DMS153 (cell line): ENCODE results near the gene CDKN2D.

Experiments used
- DNase-seq: peaks from one replicate; lab custom pipeline; 2025; lab: John Stamatoyannopoulos, UW

The CDKN2D gene

GRCh38 chr19:10520652-10521318 lies 48.0 kb downstream of the CDKN2D start:
- no peak for DNase-seq

DNA sequence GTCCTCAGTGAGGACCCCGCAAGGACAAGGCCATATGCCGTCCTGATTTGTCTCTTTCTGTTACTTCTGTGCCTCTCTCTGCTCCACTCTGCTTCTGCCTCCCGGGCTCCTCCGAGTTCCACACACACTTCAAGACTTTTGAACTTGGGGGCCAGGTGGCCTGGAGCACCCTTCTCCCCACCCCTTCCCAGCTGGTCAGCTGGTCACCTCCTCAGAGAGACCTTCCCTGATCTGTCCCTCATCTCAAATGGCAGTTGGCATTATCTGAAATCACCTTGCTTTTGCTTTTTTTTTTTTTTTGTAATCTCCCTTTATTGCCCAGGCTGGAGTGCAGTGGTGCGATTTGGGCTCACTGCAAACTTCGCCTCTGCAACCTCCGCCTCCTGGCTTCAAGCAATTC lies 49.4 kb downstream of the CDKN2D start:
- no peak for DNase-seq

GRCh38 chr19:10518444-10519361 lies 50.1 kb downstream of the CDKN2D start:
- DNase-seq: no peak

GRCh38 chr19:10517760-10518443 lies 50.9 kb downstream of the CDKN2D start:
- no peak for DNase-seq

DNA sequence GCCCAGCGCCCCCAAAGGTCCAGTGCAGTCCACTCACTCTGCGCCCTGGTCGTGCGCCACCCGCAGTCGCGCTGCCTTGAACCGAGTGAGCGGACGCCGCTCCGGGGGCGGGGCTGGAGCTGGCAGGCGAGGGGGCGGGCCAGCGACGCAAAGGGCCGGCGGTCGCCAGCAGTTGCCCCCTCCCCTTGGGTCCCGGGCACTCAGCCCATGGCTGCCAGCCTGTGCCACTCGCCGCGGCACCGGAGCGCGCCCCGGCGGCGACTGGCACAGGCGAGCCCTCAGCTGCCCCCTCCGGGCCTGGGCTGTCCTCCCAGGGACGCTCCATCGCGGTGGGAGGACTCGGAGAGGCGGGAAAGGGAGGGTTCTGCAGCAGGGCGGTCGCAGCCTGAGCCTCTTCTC lies 51.4 kb downstream of the CDKN2D start, which contains the start of gene S1PR5:
S1PR5 (minus strand) TSS at position 87 of the 399 bp plus-strand sequence. CDS start 2,436 bp downstream, outside the sequence.
- no peak for DNase-seq

DNA sequence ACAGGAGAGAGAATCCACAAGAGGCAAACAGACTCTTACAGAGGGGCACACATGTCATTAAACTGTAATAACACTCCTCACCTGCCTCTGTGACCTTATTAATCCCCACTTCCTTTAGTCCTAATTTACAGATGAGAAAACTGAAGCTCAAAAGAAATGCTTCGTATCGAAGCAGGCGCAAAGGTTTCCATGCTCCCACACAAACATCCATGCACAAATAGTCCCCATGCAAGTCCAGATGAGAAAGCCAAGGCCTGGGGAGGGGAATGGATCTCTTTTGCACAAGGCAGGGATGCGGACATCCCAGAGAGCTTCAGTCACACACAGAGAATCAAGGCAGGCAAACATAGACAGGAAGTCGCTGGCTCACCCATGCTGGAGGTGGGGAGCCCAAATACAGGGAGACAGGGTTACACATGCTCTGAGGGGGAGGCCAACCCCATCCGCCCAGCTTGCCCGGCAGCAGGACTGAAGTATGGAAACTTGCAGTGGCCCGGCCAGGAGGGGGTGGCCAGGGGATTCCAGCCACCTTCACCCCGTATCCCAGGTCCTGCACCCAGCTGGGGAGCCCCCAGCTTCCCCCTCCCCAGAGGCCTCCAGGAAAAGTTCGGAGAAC lies 52.0 kb downstream of the CDKN2D start:
- peak; percentile 27 for DNase-seq
